B cell (primary cell): ENCODE data around the gene TNIK. TPM values are rescaled to one million over a fixed set of nuclear protein-coding genes. Genes with fewer than 3 reads are reported as not detected.

Experiments
- ATAC-seq: fragments of 200-7000 bp; cut with Tn5 transposase; one replicate; pipeline ENCODE4 v1.10.0; 2021; ENCODE audit warnings: low read depth, mild to moderate bottlenecking, moderate number of reproducible peaks, moderate library complexity
- CTCF ChIA-PET: fragments of 350-600 bp; sonication (Branson Sonifier 250); formaldehyde crosslinking; loops from one replicate; lab custom pipeline; 2021; ENCODE audit warnings: antibody characterized with exemption, inconsistent platforms; lab: Charles Lee
- POLR2A ChIA-PET: fragments of 350-600 bp; sonication (Branson Sonifier 250); formaldehyde crosslinking; loops from one replicate; lab custom pipeline; 2021; ENCODE audit warnings: antibody characterized with exemption; lab: Charles Lee
- DNase-seq: peaks from one replicate; pipeline ENCODE4 v3.0.0; 2013
- H2AFZ ChIP-seq: 2 replicates; pipeline ENCODE4 v1.6.1; 2012; ENCODE audit warnings: mild to moderate bottlenecking, low read depth, low read length; ENCODE audit not compliant: insufficient read depth, poor library complexity, severe bottlenecking
- H3K27ac ChIP-seq, 2 donors: 1 replicate in 1 of 2; 2 replicates in 1 of 2; pipeline ENCODE4 v1.5.1; 2012 to 2013; ENCODE audit warnings: low read length in 2 of 2, mild to moderate bottlenecking in 2 of 2, moderate library complexity in 1 of 2
- H3K27me3 ChIP-seq, 4 experiments: fragments of 200-600 bp in 1 of 4; sonication (generic) in 1 of 4; replicated peaks in 1 of 4; 1 replicate in 2 of 4; 2 replicates in 2 of 4; pipeline versions ENCODE4 v1.6.1 to v1.7.0; 2013 to 2016; ENCODE audit warnings: low read length in 3 of 4, mild to moderate bottlenecking in 2 of 4, mixed read lengths in 1 of 4, moderate library complexity in 1 of 4; ENCODE audit not compliant: insufficient read depth in 4 of 4, control insufficient read depth in 3 of 4; ENCODE audit errors: control extremely low read depth in 1 of 4
- H3K36me3 ChIP-seq, 2 experiments: replicated peaks in 1 of 2; 1 replicate in 1 of 2; 2 replicates in 1 of 2; pipeline versions ENCODE4 v1.6.1 to v1.7.1; 2013; ENCODE audit warnings: low read length in 1 of 2; ENCODE audit not compliant: insufficient read depth in 2 of 2, control insufficient read depth in 1 of 2; ENCODE audit errors: control extremely low read depth in 1 of 2, extremely low read depth in 1 of 2
- H3K4me1 ChIP-seq, 2 donors: fragments of 200-600 bp in 1 of 2; sonication (generic) in 1 of 2; 1 replicate in 1 of 2; 2 replicates in 1 of 2; pipeline versions ENCODE4 v1.5.1 to v1.6.1; 2013 to 2017; ENCODE audit warnings: low read length in 2 of 2; ENCODE audit not compliant: control insufficient read depth in 2 of 2, insufficient read depth in 2 of 2
- H3K4me2 ChIP-seq: replicated peaks from 2 replicates; pipeline ENCODE3; 2012; ENCODE audit warnings: mild to moderate bottlenecking, low read depth, low read length; ENCODE audit not compliant: poor library complexity, severe bottlenecking
- H3K4me3 ChIP-seq, 5 experiments: fragments of 200-600 bp in 1 of 5; sonication (generic) in 1 of 5; 1 replicate in 3 of 5; 2 replicates in 2 of 5; pipeline versions ENCODE4 v1.5.1 to v1.7.0; 2011 to 2016; ENCODE audit warnings: low read length in 4 of 5, mild to moderate bottlenecking in 4 of 5, low read depth in 2 of 5, control low read depth in 1 of 5, moderate library complexity in 1 of 5; ENCODE audit not compliant: insufficient read depth in 1 of 5; ENCODE audit errors: control extremely low read depth in 1 of 5, extremely low read depth in 1 of 5
- H3K79me2 ChIP-seq: fragments of 200-600 bp; sonication (generic); one replicate; pipeline ENCODE4 v1.6.0; 2016; ENCODE audit warnings: low read length; ENCODE audit not compliant: control insufficient read depth, insufficient read depth
- H3K9ac ChIP-seq: fragments of 200-600 bp; sonication (generic); 2 replicates; pipeline ENCODE4 v1.6.1; 2017; ENCODE audit warnings: mild to moderate bottlenecking, low read length, moderate library complexity
- H3K9me3 ChIP-seq, 3 donors: one replicate each; pipeline versions ENCODE4 v1.6.1 to v1.7.1; 2013; ENCODE audit warnings: low read length in 2 of 3; ENCODE audit not compliant: control insufficient read depth in 2 of 3, insufficient read depth in 1 of 3; ENCODE audit errors: control extremely low read depth in 1 of 3
- H4K20me1 ChIP-seq: 2 replicates; pipeline ENCODE4 v1.6.0; 2012; ENCODE audit warnings: mild to moderate bottlenecking, low read length; ENCODE audit not compliant: insufficient read depth, control insufficient read depth, poor library complexity, severe bottlenecking
- H3K27ac Mint-ChIP-seq: one replicate; pipeline ENCODE4 v1.8.0; 2021; ENCODE audit warnings: mixed read lengths
- H3K27me3 Mint-ChIP-seq: one replicate; pipeline ENCODE4 v1.8.0; 2021; ENCODE audit warnings: mixed read lengths
- H3K4me1 Mint-ChIP-seq: one replicate; pipeline ENCODE4 v1.8.0; 2021; ENCODE audit warnings: mixed read lengths
- H3K4me3 Mint-ChIP-seq: one replicate; pipeline ENCODE4 v1.8.0; 2021; ENCODE audit warnings: mixed read lengths
- H3K9me3 Mint-ChIP-seq: one replicate; pipeline ENCODE4 v1.8.0; 2022; ENCODE audit warnings: mixed read lengths; ENCODE audit not compliant: insufficient read depth
- EZH2 ChIP-seq: IDR thresholded peaks from 2 replicates; pipeline ENCODE4 v1.6.1; 2012; ENCODE audit warnings: borderline replicate concordance, low read depth, mild to moderate bottlenecking, moderate library complexity, low read length; ENCODE audit not compliant: insufficient read depth, poor library complexity, severe bottlenecking
- WGBS: methylation state at CpG from one replicate; pipeline ENCODE4 v1.1.5; 2013; ENCODE audit warnings: missing lambda C conversion rate; ENCODE audit not compliant: insufficient coverage; 5-methylcytosine and 5-hydroxymethylcytosine counted together
- intact Hi-C: fragments of 100-400 bp; cut with micrococcal nuclease; formaldehyde crosslinking; loops from one replicate; pipeline ENCODE4 v1.10.0; 2022
- polyA plus RNA-seq: library from polyadenylated mRNA; depleted of rRNA; stranded (reverse); fragments of >200 nt; gene quantifications from 2 replicates; pipeline ENCODE4 v1.2.3, GENCODE V29; 2012
- total RNA-seq, 2 donors: library from RNA; stranded (reverse); fragments of 120-200 nt in 1 of 2; gene quantifications; 1 replicate in 1 of 2; 2 replicates in 1 of 2; pipeline versions ENCODE4 v1.2.3 to v1.2.4, GENCODE V29; 2013 to 2022
- TF ChIP-seq, protein P1 (sequence below): fragments of 200-600 bp; IDR thresholded peaks from one replicate; pipeline ENCODE4 v1.8.0; 2022; ENCODE audit warnings: antibody characterized with exemption, mild to moderate bottlenecking

Gene TNIK
- total and polyA plus RNA-seq, 2 donors (not counting 1 experiment from before 2014, with no cell fraction given): 0.66 to 7.7 TPM

GRCh38 chr3:171311784-171312183 is 148.4 kb downstream of the TNIK start:
- intact Hi-C loops: no loop called here
- no peak overlapping the region for H3K4me3 ChIP-seq
- ATAC-seq: no peak
- peaks cover 2% of the 10 kb centered on the region for H3K9me3 Mint-ChIP-seq
- ChIA-PET CTCF (no interaction called here), POLR2A (no interaction called here)
- no peaks in the 10 kb centered on the region for H3K27me3 ChIP-seq
- no peak for DNase-seq
- H3K27ac ChIP-seq: no peak overlapping the region
- H3K4me1 ChIP-seq: no peaks in the 10 kb centered on the region
- no peak overlapping the region for H3K4me2 ChIP-seq
- no peak overlapping the region for H3K27ac Mint-ChIP-seq
- H3K9me3 ChIP-seq: no peaks in the 10 kb centered on the region
- no peaks in the 10 kb centered on the region for H4K20me1 ChIP-seq
- H3K9ac ChIP-seq: no peak overlapping the region
- H3K4me1 Mint-ChIP-seq: no peaks in the 10 kb centered on the region
- no peaks in the 10 kb centered on the region for H3K79me2 ChIP-seq
- H2AFZ ChIP-seq: no peak overlapping the region
- 11% methylated on average over 1 of the region's 6 CpGs for WGBS
- TF ChIP-seq, protein P1, sequence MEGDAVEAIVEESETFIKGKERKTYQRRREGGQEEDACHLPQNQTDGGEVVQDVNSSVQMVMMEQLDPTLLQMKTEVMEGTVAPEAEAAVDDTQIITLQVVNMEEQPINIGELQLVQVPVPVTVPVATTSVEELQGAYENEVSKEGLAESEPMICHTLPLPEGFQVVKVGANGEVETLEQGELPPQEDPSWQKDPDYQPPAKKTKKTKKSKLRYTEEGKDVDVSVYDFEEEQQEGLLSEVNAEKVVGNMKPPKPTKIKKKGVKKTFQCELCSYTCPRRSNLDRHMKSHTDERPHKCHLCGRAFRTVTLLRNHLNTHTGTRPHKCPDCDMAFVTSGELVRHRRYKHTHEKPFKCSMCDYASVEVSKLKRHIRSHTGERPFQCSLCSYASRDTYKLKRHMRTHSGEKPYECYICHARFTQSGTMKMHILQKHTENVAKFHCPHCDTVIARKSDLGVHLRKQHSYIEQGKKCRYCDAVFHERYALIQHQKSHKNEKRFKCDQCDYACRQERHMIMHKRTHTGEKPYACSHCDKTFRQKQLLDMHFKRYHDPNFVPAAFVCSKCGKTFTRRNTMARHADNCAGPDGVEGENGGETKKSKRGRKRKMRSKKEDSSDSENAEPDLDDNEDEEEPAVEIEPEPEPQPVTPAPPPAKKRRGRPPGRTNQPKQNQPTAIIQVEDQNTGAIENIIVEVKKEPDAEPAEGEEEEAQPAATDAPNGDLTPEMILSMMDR: no peak
- no peak for TF ChIP-seq EZH2
- H3K36me3 ChIP-seq: no peaks in the 10 kb centered on the region
- H3K4me3 Mint-ChIP-seq: no peak overlapping the region
- H3K27me3 Mint-ChIP-seq: no peaks in the 10 kb centered on the region

DNA sequence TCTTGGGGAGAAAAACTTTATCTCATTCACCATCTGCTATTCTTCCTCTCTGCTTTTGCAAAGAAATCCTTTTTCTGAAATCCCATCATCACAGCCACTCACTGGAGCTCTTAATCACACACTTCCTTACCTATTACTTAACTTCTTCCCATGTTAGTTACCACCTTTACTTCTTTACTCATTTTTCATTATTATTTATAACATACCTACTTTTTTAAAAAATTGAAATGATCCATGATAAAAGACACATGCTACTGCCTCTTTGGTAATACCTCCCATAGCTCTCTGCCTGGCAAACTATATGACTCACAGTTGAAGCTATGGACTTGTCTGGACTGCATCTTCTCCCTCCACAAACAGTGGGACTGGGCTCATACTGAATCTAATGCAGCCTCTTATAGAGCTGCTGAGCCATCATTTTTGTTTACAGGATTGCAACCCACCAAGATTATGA is 150.3 kb downstream of the TNIK start:
- no peak overlapping the region for H3K4me3 Mint-ChIP-seq
- H3K36me3 ChIP-seq: no peaks in the 10 kb centered on the region
- no peak overlapping the region for H3K4me3 ChIP-seq
- H3K9me3 Mint-ChIP-seq: peaks cover 5% of the 10 kb centered on the region
- no peaks in the 10 kb centered on the region for H3K27me3 Mint-ChIP-seq
- no peak overlapping the region for H3K9ac ChIP-seq
- TF ChIP-seq EZH2: no peak
- TF ChIP-seq, protein P1: no peak
- no peaks in the 10 kb centered on the region for H3K9me3 ChIP-seq
- ATAC-seq (no peak), DNase-seq (no peak)
- ChIA-PET CTCF (no interaction called here), POLR2A (no interaction called here)
- H3K27me3 ChIP-seq: no peaks in the 10 kb centered on the region
- intact Hi-C loops: no loop called here
- no peak overlapping the region for H3K27ac ChIP-seq
- no peak overlapping the region for H3K27ac Mint-ChIP-seq
- no peaks in the 10 kb centered on the region for H4K20me1 ChIP-seq
- no peak overlapping the region for H3K4me2 ChIP-seq
- no peaks in the 10 kb centered on the region for H3K4me1 Mint-ChIP-seq
- no peaks in the 10 kb centered on the region for H3K79me2 ChIP-seq
- no peak overlapping the region for H2AFZ ChIP-seq
- no peaks in the 10 kb centered on the region for H3K4me1 ChIP-seq
